HepG2 (cell line): Measurements from ENCODE around the gene CALU. TPM values are rescaled to one million over a fixed set of nuclear protein-coding genes. Genes with fewer than 3 reads are reported as not detected.

Experiments used
- ATF7-NPFF ChIP-seq: sonication (generic); formaldehyde crosslinking; IDR thresholded peaks from 2 replicates; pipeline ENCODE4 v1.8.1; 2023; ENCODE audit warnings: mild to moderate bottlenecking, low read depth, missing genetic modification reagents, moderate library complexity
- CEBPZ ChIP-seq: IDR thresholded peaks from 2 replicates; pipeline ENCODE4 v1.6.1; 2012; ENCODE audit warnings: low read length, improper control_type of control experiment
- MED1 ChIP-seq: sonication (generic); formaldehyde crosslinking; IDR thresholded peaks from 2 replicates; pipeline ENCODE4 v1.4.0; 2020; ENCODE audit warnings: missing genetic modification reagents
- MLXIP ChIP-seq: sonication (generic); formaldehyde crosslinking; IDR thresholded peaks from 2 replicates; pipeline ENCODE4 v1.9.0; 2021; ENCODE audit warnings: missing genetic modification reagents, borderline replicate concordance
- PBX3 ChIP-seq: sonication (generic); formaldehyde crosslinking; IDR thresholded peaks from 2 replicates; pipeline ENCODE4 v1.8.1; 2023; ENCODE audit warnings: missing genetic modification reagents, inconsistent platforms, borderline replicate concordance
- POLR2A ChIP-seq, 2 experiments: IDR thresholded peaks; 2 replicates each; pipeline ENCODE4 v1.6.1; 2011; ENCODE audit warnings: low read depth in 2 of 2, low read length in 2 of 2, mild to moderate bottlenecking in 1 of 2, moderate library complexity in 1 of 2; ENCODE audit not compliant: insufficient read depth in 1 of 2
- RELA ChIP-seq: sonication (generic); formaldehyde crosslinking; IDR thresholded peaks from 2 replicates; pipeline ENCODE4 v1.4.0; 2020; ENCODE audit warnings: missing genetic modification reagents
- SALL2 ChIP-seq: sonication (generic); formaldehyde crosslinking; IDR thresholded peaks from 2 replicates; pipeline ENCODE4 v1.8.1; 2023; ENCODE audit warnings: mild to moderate bottlenecking, missing genetic modification reagents, inconsistent platforms
- SATB2 ChIP-seq: sonication (generic); formaldehyde crosslinking; IDR thresholded peaks from 2 replicates; pipeline ENCODE4 v1.5.0; 2020; ENCODE audit warnings: missing genetic modification reagents
- THAP8 ChIP-seq: sonication (generic); formaldehyde crosslinking; IDR thresholded peaks from 2 replicates; pipeline ENCODE4 v1.5.1; 2020; ENCODE audit warnings: missing genetic modification reagents, mild to moderate bottlenecking, borderline replicate concordance
- WIZ ChIP-seq: sonication (generic); formaldehyde crosslinking; IDR thresholded peaks from 2 replicates; pipeline ENCODE4 v1.5.1; 2020; ENCODE audit warnings: mild to moderate bottlenecking, missing genetic modification reagents
- ZBTB42 ChIP-seq: sonication (generic); formaldehyde crosslinking; IDR thresholded peaks from 2 replicates; pipeline ENCODE4 v1.5.0; 2020; ENCODE audit warnings: mild to moderate bottlenecking, missing genetic modification reagents
- ZNF274 ChIP-seq: sonication (generic); formaldehyde crosslinking; IDR thresholded peaks from 2 replicates; pipeline ENCODE4 v1.5.1; 2020; ENCODE audit warnings: mild to moderate bottlenecking, missing genetic modification reagents
- ZNF276 ChIP-seq: sonication (generic); formaldehyde crosslinking; IDR thresholded peaks from 2 replicates; pipeline ENCODE4 v1.4.0; 2020; ENCODE audit warnings: mild to moderate bottlenecking, low read depth, missing genetic modification reagents
- ZNF354B ChIP-seq: sonication (generic); formaldehyde crosslinking; IDR thresholded peaks from 2 replicates; pipeline ENCODE4 v1.8.0; 2022; ENCODE audit warnings: mild to moderate bottlenecking, missing genetic modification reagents
- ZNF383 ChIP-seq: sonication (generic); formaldehyde crosslinking; IDR thresholded peaks from 2 replicates; pipeline ENCODE4 v1.4.0; 2020; ENCODE audit warnings: missing genetic modification reagents, mild to moderate bottlenecking, borderline replicate concordance
- ZNF703 ChIP-seq: sonication (generic); formaldehyde crosslinking; IDR thresholded peaks from 2 replicates; pipeline ENCODE4 v1.5.1; 2020; ENCODE audit warnings: missing genetic modification reagents, mild to moderate bottlenecking, moderate library complexity, borderline replicate concordance
- ZNF709 ChIP-seq: sonication (generic); formaldehyde crosslinking; IDR thresholded peaks from 2 replicates; pipeline ENCODE4 v1.5.0; 2020; ENCODE audit warnings: mild to moderate bottlenecking, missing genetic modification reagents
- ZNF746 ChIP-seq: sonication (generic); formaldehyde crosslinking; IDR thresholded peaks from 2 replicates; pipeline ENCODE4 v1.8.0; 2022; ENCODE audit warnings: mild to moderate bottlenecking, missing genetic modification reagents
- polyA plus RNA-seq, 8 experiments: library from polyadenylated mRNA; depleted of rRNA in 3 of 8; stranded (reverse) in 7 of 8; unstranded in 1 of 8; fragments of >200 nt; fragmentation: Illumina TruSeq in 4 of 8; extraction: Trizol in 4 of 8; gene quantifications; 2 replicates each; pipeline versions ENCODE4 v1.2.1 to v1.2.3, GENCODE V29; 2011 to 2016; ENCODE audit warnings: low read depth in 4 of 8, missing spikeins in 1 of 8, mixed read lengths in 1 of 8; ENCODE audit not compliant: insufficient read depth in 1 of 8
- total RNA-seq, 5 experiments: library from RNA; depleted of rRNA; stranded (reverse); fragments of >200 nt; fragmentation: Illumina TruSeq; extraction: Trizol; gene quantifications; 2 replicates each; pipeline ENCODE4 v1.2.3, GENCODE V29; 2016; ENCODE audit warnings: low read depth in 1 of 5

CALU gene
- total and polyA plus RNA-seq, 2 of the 13 experiments (the other 11 are each of a cell fraction or from before 2014, with no cell fraction given), result 198 to 252 TPM

- TF ChIP-seq ZNF383, result no peak
- peak; percentile 95 to 97 for TF ChIP-seq POLR2A (IDR thresholded peaks at IDR 0.05; ENCODE audit: insufficient read depth in 1 of 2, low read depth in 2 of 2, low read length in 2 of 2)
- TF ChIP-seq ZNF703 (CRISPR knock-in tag), result no peak
- peak; percentile 78; the same call in 1 of the 2 replicates for TF ChIP-seq ZBTB42
- TF ChIP-seq PBX3, result peak; percentile 88
- TF ChIP-seq ZNF274 (CRISPR knock-in tag), result peak; percentile 57; the same call in 1 of the 2 replicates
- no peak for TF ChIP-seq CEBPZ
- TF ChIP-seq RELA (CRISPR knock-in tag), result no peak
- TF ChIP-seq ZNF746 (CRISPR knock-in tag), result no peak; the same call in none of the 2 replicates
- peak; percentile 66; the same call in 1 of the 2 replicates for TF ChIP-seq SALL2 (CRISPR knock-in tag)
- no peak for TF ChIP-seq SATB2 (CRISPR knock-in tag)
- no peak for TF ChIP-seq ZNF354B (CRISPR knock-in tag)
- peak; percentile 63; the same call in 1 of the 2 replicates for TF ChIP-seq ZNF709 (CRISPR knock-in tag)
- TF ChIP-seq WIZ (CRISPR knock-in tag), result no peak
- TF ChIP-seq THAP8 (CRISPR knock-in tag), result no peak
- TF ChIP-seq ZNF276 (CRISPR knock-in tag), result no peak
- peak; percentile 83 for TF ChIP-seq ATF7-NPFF (CRISPR knock-in tag)
- no peak for TF ChIP-seq MLXIP (CRISPR knock-in tag)
- peak; percentile 58; the same call in 1 of the 2 replicates for TF ChIP-seq MED1
Measured at GRCh38 chr7:128739048-128739962, at the start of gene CALU (continued).
